Heart left ventricle (tissue), 16 donors: ENCODE data around the gene KIAA0753. TPM values are rescaled to one million over a fixed set of nuclear protein-coding genes. Genes with fewer than 3 reads are reported as not detected.

ENCODE experiments used
- ATAC-seq, 4 donors: fragments of 200-7000 bp; cut with Tn5 transposase; one replicate each; pipeline ENCODE4 v1.9.1; 2020 to 2022; ENCODE audit warnings: moderate library complexity in 4 of 4, mild to moderate bottlenecking in 3 of 4, moderate number of reproducible peaks in 1 of 4
- DNase-seq, 5 donors: peaks; one replicate each; pipeline ENCODE4 v3.0.0-alpha.2; 2020
- H3K27ac ChIP-seq, 12 donors: fragments of 200-600 bp; sonication (generic) in 4 of 12; one replicate each; pipeline versions ENCODE4 v1.5.0 to v1.8.0; 2016 to 2022; ENCODE audit warnings: mild to moderate bottlenecking in 2 of 12
- H3K27me3 ChIP-seq, 9 donors: fragments of 200-600 bp; sonication (generic) in 2 of 9; one replicate each; pipeline versions ENCODE4 v1.5.1 to v1.8.0; 2016 to 2022; ENCODE audit warnings: mild to moderate bottlenecking in 3 of 9
- H3K36me3 ChIP-seq, 9 donors: fragments of 200-600 bp; sonication (generic) in 2 of 9; one replicate each; pipeline versions ENCODE4 v1.5.0 to v1.8.0; 2018 to 2022; ENCODE audit warnings: mild to moderate bottlenecking in 2 of 9
- H3K4me1 ChIP-seq, 12 donors: fragments of 200-600 bp; sonication (generic) in 4 of 12; one replicate each; pipeline versions ENCODE4 v1.5.0 to v1.8.0; 2016 to 2022; ENCODE audit warnings: mild to moderate bottlenecking in 3 of 12
- H3K4me3 ChIP-seq, 12 donors: fragments of 200-600 bp; sonication (generic) in 4 of 12; one replicate each; pipeline versions ENCODE4 v1.5.0 to v1.8.0; 2017 to 2022; ENCODE audit warnings: mild to moderate bottlenecking in 9 of 12, moderate library complexity in 4 of 12
- H3K9me3 ChIP-seq, 12 donors: fragments of 200-600 bp; sonication (generic) in 4 of 12; one replicate each; pipeline versions ENCODE4 v1.5.0 to v1.8.0; 2016 to 2022; ENCODE audit warnings: mild to moderate bottlenecking in 1 of 12
- CTCF ChIP-seq, 12 donors: fragments of 200-600 bp; sonication (generic) in 4 of 12; IDR thresholded peaks; one replicate each; pipeline versions ENCODE4 v1.5.0 to v1.8.0; 2018 to 2022; ENCODE audit warnings: antibody characterized with exemption in 12 of 12, mild to moderate bottlenecking in 5 of 12
- POLR2A ChIP-seq, 2 donors: fragments of 450-650 bp; IDR thresholded peaks; one replicate each; pipeline ENCODE4 v1.6.1; 2017; ENCODE audit warnings: antibody characterized with exemption in 2 of 2, mild to moderate bottlenecking in 2 of 2, moderate library complexity in 2 of 2
- WGBS, 4 donors: extraction: QIAGEN DNeasy Blood & Tissue Kit in 2 of 4; methylation state at CpG; one replicate each; pipeline versions ENCODE4 v1.1.5 to v1.1.7; 2013 to 2018; 5-methylcytosine and 5-hydroxymethylcytosine counted together
- intact Hi-C, 10 donors: fragments of 100-400 bp; cut with DNase I; formaldehyde crosslinking; loops; one replicate each; pipeline versions ENCODE4 v1.11.1 to v1.14.2; 2022
- polyA plus RNA-seq, 2 donors: library from polyadenylated mRNA; stranded (reverse); fragments of 200-250 nt; gene quantifications; one replicate each; pipeline ENCODE4 v1.2.3, GENCODE V29; 2013
- total RNA-seq, 9 donors: library from RNA; depleted of rRNA in 2 of 9; stranded (reverse); fragments of >200 nt in 2 of 9; fragmentation: NEBNext Ultra II Directional in 3 of 9; extraction: Animal tissue kit (Norgen Biotek cat#: 25700) in 3 of 9; gene quantifications; one replicate each; pipeline versions ENCODE4 v1.1.0 to v1.2.4, GENCODE V29; 2016 to 2023
- donor health status: ischemic (EF 13 %, LVEDD 7.1; RV severe dilation, severe dysfunction).
- donor health status: healthy with polysubstance abuse.
- donor health status: DM: no; HTN: yes; CAD: no.
- donor health status: DM: no; HTN: no; CAD: no.
- donor health status: ischemic (EF 25% LVEDD 6.9; RV normal size, moderate dysfunction).
- donor health status: ischemic (EF 25% LVEDD 5.7; RV mildly dilated, moderate dysfunction).
- donor health status: healthy.
- donor health status: DM: yes; HTN: yes; CAD: no.
- donor health status: ischemic (EF 35%, LVEDD 5.7; RV mildly dilated, moderate dysfunction).
- donor health status: nonischemic (EF 11% LVEDD 7.7; RV severe dilation, severe dysfunction).
- donor health status: DM: yes; HTN: yes; CAD: no.
- donor health status: PGD.
- donor health status: ischemic (EF 29% LVEDD 5.4; RV normal size, mild dysfunction).
- donor health status: nonischemic (EF 23%, LVEDD 6.1; RV moderate dilation, normal function).

Gene KIAA0753
- total and polyA plus RNA-seq, 11 donors, result 2.7 to 10.2 (median 5.0) TPM

GRCh38 chr17:6637458-6637840 is 3.1 kb downstream of the KIAA0753 start:
- peaks cover 0 to 31% (median 24%) of the 10 kb centered on the region in 12 donors for H3K4me1 ChIP-seq
- ATAC-seq, result no peak
- no peaks in the 10 kb centered on the region for H3K27me3 ChIP-seq
- H3K9me3 ChIP-seq, result no peaks in the 10 kb centered on the region
- DNase-seq, result no peak
- H3K4me3 ChIP-seq, result no peak overlapping the region
- intact Hi-C loops, result no loop called here
- peaks cover 0 to 30% (median 24%) of the 10 kb centered on the region in 9 donors for H3K36me3 ChIP-seq
- no peak for TF ChIP-seq CTCF (IDR thresholded peaks at IDR 0.05)
- no peak for TF ChIP-seq POLR2A (IDR thresholded peaks at IDR 0.05)
- WGBS, 4 donors, result 91 to 100% (median 94%) methylated on average over 4 to 6 of the region's 6 CpGs
- H3K27ac ChIP-seq, result no peak overlapping the region

GRCh38 chr17:6636616-6637457 is 3.7 kb downstream of the KIAA0753 start:
- Histone ChIP-seq H3K27me3 (no peaks in the 10 kb centered on the region), H3K9me3 (no peaks in the 10 kb centered on the region), H3K36me3 (peaks cover 0 to 34% (median 29%) of the 10 kb centered on the region in 9 donors), H3K27ac (no peak overlapping the region), H3K4me3 (no peak overlapping the region), H3K4me1 (peaks cover 0 to 32% (median 19%) of the 10 kb centered on the region in 12 donors)
- 89 to 94% (median 92%) methylated on average over 12 to 17 of the region's 17 CpGs for WGBS, 4 donors
- TF ChIP-seq POLR2A (IDR thresholded peaks at IDR 0.05) (no peak), CTCF (IDR thresholded peaks at IDR 0.05) (no peak)
- intact Hi-C loops, result no loop called here
- ATAC-seq (no peak), DNase-seq (no peak)

GRCh38 chr17:6636105-6636504 is 4.4 kb downstream of the KIAA0753 start:
- Histone ChIP-seq H3K27me3 (no peaks in the 10 kb centered on the region), H3K4me1 (peaks cover 0 to 27% (median 14%) of the 10 kb centered on the region in 12 donors), H3K36me3 (peaks cover 0 to 41% (median 36%) of the 10 kb centered on the region in 9 donors), H3K4me3 (no peak overlapping the region), H3K9me3 (no peaks in the 10 kb centered on the region), H3K27ac (no peak overlapping the region)
- intact Hi-C loops, result no loop called here
- DNase-seq, result no peak
- no peak for ATAC-seq
- TF ChIP-seq CTCF (IDR thresholded peaks at IDR 0.05) (no peak), POLR2A (IDR thresholded peaks at IDR 0.05) (no peak)
- 76 to 91% (median 85%) methylated on average over 2 of the region's 2 CpGs for WGBS, 4 donors

GRCh38 chr17:6633263-6633662 is 7.2 kb downstream of the KIAA0753 start:
- DNase-seq, result no peak
- WGBS, 4 donors, result 95 to 99% (median 98%) methylated on average over 3 of the region's 3 CpGs
- Histone ChIP-seq H3K27ac (no peak overlapping the region), H3K4me1 (peaks cover 0 to 13% (median 0%) of the 10 kb centered on the region in 12 donors), H3K9me3 (no peaks in the 10 kb centered on the region), H3K27me3 (no peaks in the 10 kb centered on the region), H3K36me3 (peaks cover 0 to 70% (median 56%) of the 10 kb centered on the region in 9 donors), H3K4me3 (no peak overlapping the region)
- ATAC-seq, result no peak
- intact Hi-C loops, result no loop called here
- TF ChIP-seq CTCF (IDR thresholded peaks at IDR 0.05), result no peak
- no peak for TF ChIP-seq POLR2A (IDR thresholded peaks at IDR 0.05)
